ENCODE data around the gene OR51B2. TPM values are rescaled to one million over a fixed set of nuclear protein-coding genes. Genes with fewer than 3 reads are reported as not detected.

Gene OR51B2
- total RNA-seq, 4 donors from 2014 or later, result not detected

- Histone ChIP-seq H3K27me3 (no peaks in the 10 kb centered on the region), H3K4me3 (no peak overlapping the region), H3K9me3 (no peaks in the 10 kb centered on the region), H3K4me1 (no peaks in the 10 kb centered on the region), H3K36me3 (no peaks in the 10 kb centered on the region), H3K27ac (no peak overlapping the region)
- in situ Hi-C loops (cut with MboI; ENCODE audit: low pct_ligation_motif_present in 1 of 4, low pct_unique_long_range_greater_than_20kb in 1 of 4, low sequenced_read_pairs in 3 of 4), result no loop called here
- intact Hi-C loops (cut with DNase I; ENCODE audit: low total_unique reads), result no loop called here
- 48 to 65% methylated on average over 3 of the region's 3 CpGs for WGBS, 2 donors (ENCODE audit: low coverage in 1 of 2)
- TF ChIP-seq EP300 (IDR thresholded peaks at IDR 0.05; ENCODE audit: low read depth), result no peak
- no peak for TF ChIP-seq POLR2A (IDR thresholded peaks at IDR 0.05)
- no peak for TF ChIP-seq CTCF (IDR thresholded peaks at IDR 0.05)
- no peak for TF ChIP-seq POLR2AphosphoS5 (IDR thresholded peaks at IDR 0.05)
- DNase-seq, result no peak
Observed at GRCh38 chr11:5286901-5287300, 37.2 kb downstream of the OR51B2 start.

- TF ChIP-seq EP300 (IDR thresholded peaks at IDR 0.05; ENCODE audit: low read depth) (no peak), CTCF (IDR thresholded peaks at IDR 0.05) (no peak), POLR2A (IDR thresholded peaks at IDR 0.05) (no peak), POLR2AphosphoS5 (IDR thresholded peaks at IDR 0.05) (no peak)
- H3K4me3 ChIP-seq, result no peak overlapping the region
- H3K36me3 ChIP-seq, result no peaks in the 10 kb centered on the region
- H3K27ac ChIP-seq, result no peak overlapping the region
- intact Hi-C loops (cut with DNase I; ENCODE audit: low total_unique reads) (no loop called here), in situ Hi-C loops (cut with MboI; ENCODE audit: low pct_ligation_motif_present in 1 of 4, low pct_unique_long_range_greater_than_20kb in 1 of 4, low sequenced_read_pairs in 3 of 4) (no loop called here)
- H3K27me3 ChIP-seq, result no peaks in the 10 kb centered on the region
- DNase-seq, result no peak
- 13 to 26% methylated on average over 1 of the region's 1 CpG for WGBS, 2 donors (ENCODE audit: low coverage in 1 of 2)
- no peaks in the 10 kb centered on the region for H3K9me3 ChIP-seq
- H3K4me1 ChIP-seq, result no peaks in the 10 kb centered on the region
Observed at GRCh38 chr11:5286351-5286750, 37.7 kb downstream of the OR51B2 start.

- in situ Hi-C loops (cut with MboI; ENCODE audit: low pct_ligation_motif_present in 1 of 4, low pct_unique_long_range_greater_than_20kb in 1 of 4, low sequenced_read_pairs in 3 of 4) (no loop called here), intact Hi-C loops (cut with DNase I; ENCODE audit: low total_unique reads) (no loop called here)
- peaks cover 0 to 2% (median 0%) of the 10 kb centered on the region in 4 donors for H3K4me1 ChIP-seq
- no peak overlapping the region for H3K4me3 ChIP-seq
- TF ChIP-seq EP300 (IDR thresholded peaks at IDR 0.05; ENCODE audit: low read depth) (no peak), POLR2A (IDR thresholded peaks at IDR 0.05) (no peak), POLR2AphosphoS5 (IDR thresholded peaks at IDR 0.05) (no peak), CTCF (IDR thresholded peaks at IDR 0.05) (no peak)
- H3K27me3 ChIP-seq, result no peaks in the 10 kb centered on the region
- H3K36me3 ChIP-seq, result no peaks in the 10 kb centered on the region
- WGBS, 2 donors (ENCODE audit: low coverage in 1 of 2), result 81 to 85% methylated on average over 2 to 4 of the region's 4 CpGs
- no peak overlapping the region for H3K27ac ChIP-seq
- H3K9me3 ChIP-seq, result no peaks in the 10 kb centered on the region
- DNase-seq, result no peak
Observed at GRCh38 chr11:5285703-5286340, 38.3 kb downstream of the OR51B2 start.

- WGBS, 2 donors (ENCODE audit: low coverage in 1 of 2), result 75 to 100% methylated on average over 1 to 2 of the region's 2 CpGs
- H3K9me3 ChIP-seq, result no peaks in the 10 kb centered on the region
- H3K27ac ChIP-seq, result no peak overlapping the region
- TF ChIP-seq EP300 (IDR thresholded peaks at IDR 0.05; ENCODE audit: low read depth) (no peak), POLR2AphosphoS5 (IDR thresholded peaks at IDR 0.05) (no peak), CTCF (IDR thresholded peaks at IDR 0.05) (no peak), POLR2A (IDR thresholded peaks at IDR 0.05) (no peak)
- no peaks in the 10 kb centered on the region for H3K36me3 ChIP-seq
- no peak for DNase-seq
- H3K27me3 ChIP-seq, result no peaks in the 10 kb centered on the region
- H3K4me3 ChIP-seq, result no peak overlapping the region
- in situ Hi-C loops (cut with MboI; ENCODE audit: low pct_ligation_motif_present in 1 of 4, low pct_unique_long_range_greater_than_20kb in 1 of 4, low sequenced_read_pairs in 3 of 4), result no loop called here
- peaks cover 0 to 4% (median 0%) of the 10 kb centered on the region in 4 donors for H3K4me1 ChIP-seq
- intact Hi-C loops (cut with DNase I; ENCODE audit: low total_unique reads), result no loop called here
Observed at GRCh38 chr11:5284637-5285036, 39.5 kb downstream of the OR51B2 start.
